Stimulated activated CD4-positive, alpha-beta T cell treated with anti-CD3 and anti-CD28 coated beads, Interleukin-4, amount 100 ng/mL, for 1 hour (primary cell): ENCODE measurements around the gene IGDCC3.

ENCODE experiments used
- DNase-seq: peaks from one replicate; pipeline ENCODE4 v3.0.0-alpha.2; 2020

The IGDCC3 gene

GRCh38 chr15:65318870-65319356 lies 58.9 kb downstream of the IGDCC3 start:
- peak; percentile 69 for DNase-seq

GRCh38 chr15:65312400-65312916 lies 65.3 kb downstream of the IGDCC3 start:
- no peak for DNase-seq

GRCh38 chr15:65311760-65312159 lies 66.0 kb downstream of the IGDCC3 start:
- DNase-seq = no peak

GRCh38 chr15:65310431-65311137 lies 67.2 kb downstream of the IGDCC3 start:
- DNase-seq = no peak

- no peak for DNase-seq
These were observed 67.9 kb downstream of the IGDCC3 start for GRCh38 chr15:65309882-65310418.

GRCh38 chr15:65307978-65308377 lies 69.8 kb downstream of the IGDCC3 start:
- no peak for DNase-seq

GRCh38 chr15:65306551-65306950 lies 71.3 kb downstream of the IGDCC3 start:
- no peak for DNase-seq

GRCh38 chr15:65305776-65306175 lies 72.0 kb downstream of the IGDCC3 start:
- no peak for DNase-seq

GRCh38 chr15:65305150-65305758 lies 72.5 kb downstream of the IGDCC3 start:
- DNase-seq = no peak

- peak; percentile 79 for DNase-seq
These were observed 73.2 kb downstream of the IGDCC3 start, which contains the start of gene RNU5B-1 for GRCh38 chr15:65304381-65305149. RNU5B-1 (plus strand) TSS chr15:65304677.

GRCh38 chr15:65303687-65304380 lies 74.0 kb downstream of the IGDCC3 start:
- no peak for DNase-seq

- no peak for DNase-seq
These were observed 75.7 kb downstream of the IGDCC3 start for GRCh38 chr15:65302061-65302460.

- no peak for DNase-seq
These were observed 76.8 kb downstream of the IGDCC3 start for GRCh38 chr15:65300924-65301441.

- no peak for DNase-seq
These were observed 79.1 kb downstream of the IGDCC3 start for GRCh38 chr15:65298731-65299130.

GRCh38 chr15:65292938-65293518 lies 84.8 kb downstream of the IGDCC3 start:
- no peak for DNase-seq

GRCh38 chr15:65290228-65290627 lies 87.6 kb downstream of the IGDCC3 start:
- DNase-seq = no peak

GRCh38 chr15:65289261-65289854 lies 88.4 kb downstream of the IGDCC3 start:
- no peak for DNase-seq

GRCh38 chr15:65287520-65287855 lies 90.3 kb downstream of the IGDCC3 start:
- DNase-seq = no peak

- peak; percentile 91 for DNase-seq
These were observed 90.9 kb downstream of the IGDCC3 start, which contains the start of gene PARP16 for GRCh38 chr15:65286704-65287519. PARP16 (minus strand) TSS chr15:65286883; CDS start chr15:65286426, 457 bp downstream.

- DNase-seq = no peak
These were observed 91.6 kb downstream of the IGDCC3 start for GRCh38 chr15:65286069-65286703.
